Mesothelial cell of epicardium (in vitro differentiated cells): ENCODE data around the gene NPHP4. TPM values are rescaled to one million over a fixed set of nuclear protein-coding genes. Genes with fewer than 3 reads are reported as not detected.

ENCODE experiments used
- DNase-seq, 2 experiments: peaks; one replicate each; pipeline ENCODE4 v3.0.0; 2021; ENCODE audit warnings: low spot score in 2 of 2; ENCODE audit not compliant: unreplicated experiment in 2 of 2
- H3K27ac Mint-ChIP-seq: 2 replicates; pipeline ENCODE4 v1.8.0; 2021; ENCODE audit warnings: mixed read lengths
- H3K27me3 Mint-ChIP-seq: 2 replicates; pipeline ENCODE4 v1.8.0; 2021; ENCODE audit warnings: low read depth, mixed read lengths
- H3K36me3 Mint-ChIP-seq: 2 replicates; pipeline ENCODE4 v1.8.0; 2021; ENCODE audit warnings: mixed read lengths
- H3K4me1 Mint-ChIP-seq: 2 replicates; pipeline ENCODE4 v1.8.0; 2021; ENCODE audit warnings: mixed read lengths
- H3K4me3 Mint-ChIP-seq: 2 replicates; pipeline ENCODE4 v1.8.0; 2021; ENCODE audit warnings: mild to moderate bottlenecking, moderate library complexity, mixed read lengths
- H3K9me3 Mint-ChIP-seq: 2 replicates; pipeline ENCODE4 v1.8.0; 2021; ENCODE audit warnings: mixed read lengths
- total RNA-seq: library from RNA; stranded (reverse); gene quantifications from 3 replicates; pipeline ENCODE4 v1.2.1, GENCODE V29; 2021
- TF ChIP-seq, protein P1 (sequence below): fragments of 200-600 bp; sonication (generic); IDR thresholded peaks from one replicate; pipeline ENCODE4 v1.5.0; 2021; ENCODE audit warnings: antibody characterized with exemption; ENCODE audit not compliant: unreplicated experiment

The NPHP4 gene
- total RNA-seq, 1 donor from 2014 or later = 16.4 TPM

GRCh38 chr1:5968161-5968736 is 24.0 kb downstream of the NPHP4 start:
- Mint-ChIP-seq H3K4me1 (peaks cover 25% of the 10 kb centered on the region), H3K4me3 (no peak overlapping the region), H3K27ac (no peak overlapping the region), H3K36me3 (peaks cover 6% of the 10 kb centered on the region), H3K9me3 (no peaks in the 10 kb centered on the region), H3K27me3 (no peaks in the 10 kb centered on the region)
- TF ChIP-seq, protein P1, sequence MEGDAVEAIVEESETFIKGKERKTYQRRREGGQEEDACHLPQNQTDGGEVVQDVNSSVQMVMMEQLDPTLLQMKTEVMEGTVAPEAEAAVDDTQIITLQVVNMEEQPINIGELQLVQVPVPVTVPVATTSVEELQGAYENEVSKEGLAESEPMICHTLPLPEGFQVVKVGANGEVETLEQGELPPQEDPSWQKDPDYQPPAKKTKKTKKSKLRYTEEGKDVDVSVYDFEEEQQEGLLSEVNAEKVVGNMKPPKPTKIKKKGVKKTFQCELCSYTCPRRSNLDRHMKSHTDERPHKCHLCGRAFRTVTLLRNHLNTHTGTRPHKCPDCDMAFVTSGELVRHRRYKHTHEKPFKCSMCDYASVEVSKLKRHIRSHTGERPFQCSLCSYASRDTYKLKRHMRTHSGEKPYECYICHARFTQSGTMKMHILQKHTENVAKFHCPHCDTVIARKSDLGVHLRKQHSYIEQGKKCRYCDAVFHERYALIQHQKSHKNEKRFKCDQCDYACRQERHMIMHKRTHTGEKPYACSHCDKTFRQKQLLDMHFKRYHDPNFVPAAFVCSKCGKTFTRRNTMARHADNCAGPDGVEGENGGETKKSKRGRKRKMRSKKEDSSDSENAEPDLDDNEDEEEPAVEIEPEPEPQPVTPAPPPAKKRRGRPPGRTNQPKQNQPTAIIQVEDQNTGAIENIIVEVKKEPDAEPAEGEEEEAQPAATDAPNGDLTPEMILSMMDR = no peak
- no peak for DNase-seq

- Mint-ChIP-seq H3K36me3 (peaks cover 6% of the 10 kb centered on the region), H3K4me1 (peaks cover 23% of the 10 kb centered on the region), H3K4me3 (no peak overlapping the region), H3K27me3 (no peaks in the 10 kb centered on the region), H3K27ac (no peak overlapping the region), H3K9me3 (no peaks in the 10 kb centered on the region)
- DNase-seq = peak in 1 of 2 experiments; percentile 15
- TF ChIP-seq, protein P1 = no peak
These were observed 24.7 kb downstream of the NPHP4 start for GRCh38 chr1:5967351-5968160.

- peak overlapping the region; percentile 25 for H3K27ac Mint-ChIP-seq
- no peaks in the 10 kb centered on the region for H3K9me3 Mint-ChIP-seq
- no peaks in the 10 kb centered on the region for H3K27me3 Mint-ChIP-seq
- DNase-seq = peak in 1 of 2 experiments; percentile 16
- peaks cover 6% of the 10 kb centered on the region for H3K36me3 Mint-ChIP-seq
- H3K4me1 Mint-ChIP-seq = peaks cover 15% of the 10 kb centered on the region
- TF ChIP-seq, protein P1 = no peak
- H3K4me3 Mint-ChIP-seq = no peak overlapping the region
These were observed 25.6 kb downstream of the NPHP4 start for GRCh38 chr1:5966543-5967205.

GRCh38 chr1:5965586-5966131 is 26.6 kb downstream of the NPHP4 start:
- Mint-ChIP-seq H3K36me3 (peaks cover 12% of the 10 kb centered on the region), H3K4me1 (peaks cover 5% of the 10 kb centered on the region), H3K27ac (no peak overlapping the region), H3K4me3 (no peak overlapping the region), H3K9me3 (no peaks in the 10 kb centered on the region), H3K27me3 (no peaks in the 10 kb centered on the region)
- no peak for DNase-seq
- TF ChIP-seq, protein P1 = no peak

DNA sequence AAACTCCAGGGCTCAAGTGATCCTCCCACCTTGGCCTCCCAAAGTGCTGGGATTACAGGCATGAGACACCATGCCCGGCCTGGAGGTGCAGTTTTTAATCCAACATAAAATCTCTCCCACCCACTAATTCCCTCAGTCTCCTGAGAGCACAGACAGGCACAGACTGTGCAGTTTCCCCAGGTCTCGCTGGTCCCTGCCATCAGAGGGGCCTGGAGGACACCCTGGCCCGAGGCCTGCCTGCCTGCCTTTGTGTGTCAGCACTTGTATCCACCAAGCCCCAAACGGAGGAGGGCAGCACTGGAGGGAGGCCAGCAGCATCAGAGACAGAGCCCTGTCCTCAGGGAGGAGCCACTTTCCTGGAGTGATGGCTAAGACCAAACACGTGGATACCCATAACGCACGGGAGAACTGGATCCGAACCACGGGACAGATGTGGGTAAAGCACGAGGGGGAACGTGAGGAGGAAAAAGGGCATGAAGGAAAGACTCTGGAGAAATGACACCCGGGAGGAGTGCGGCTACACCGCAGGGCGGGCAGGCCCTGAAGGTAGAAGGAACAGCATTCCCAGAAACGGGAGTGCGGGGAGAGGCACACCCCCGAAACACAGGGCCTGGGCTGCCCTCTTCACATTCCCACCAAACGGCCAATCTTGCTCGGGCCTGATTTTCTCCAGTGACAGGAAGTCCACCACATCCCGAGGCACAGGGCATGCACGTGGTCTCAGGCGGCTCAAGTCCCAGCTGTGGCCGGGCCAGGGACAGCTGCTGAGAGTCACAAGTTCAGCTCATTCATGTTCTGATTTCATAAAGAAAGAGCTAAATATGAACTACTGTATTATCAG is 29.7 kb downstream of the NPHP4 start:
- H3K4me1 Mint-ChIP-seq = no peaks in the 10 kb centered on the region
- no peaks in the 10 kb centered on the region for H3K27me3 Mint-ChIP-seq
- no peak overlapping the region for H3K27ac Mint-ChIP-seq
- H3K36me3 Mint-ChIP-seq = peaks cover 24% of the 10 kb centered on the region
- no peak for DNase-seq
- H3K9me3 Mint-ChIP-seq = no peaks in the 10 kb centered on the region
- TF ChIP-seq, protein P1 = no peak
- H3K4me3 Mint-ChIP-seq = no peak overlapping the region
